ENCODE data around the gene ZKSCAN1.
A peak's percentile ranks its signal among the peaks of the same experiment; 100 is the strongest.

Gene ZKSCAN1

DNA sequence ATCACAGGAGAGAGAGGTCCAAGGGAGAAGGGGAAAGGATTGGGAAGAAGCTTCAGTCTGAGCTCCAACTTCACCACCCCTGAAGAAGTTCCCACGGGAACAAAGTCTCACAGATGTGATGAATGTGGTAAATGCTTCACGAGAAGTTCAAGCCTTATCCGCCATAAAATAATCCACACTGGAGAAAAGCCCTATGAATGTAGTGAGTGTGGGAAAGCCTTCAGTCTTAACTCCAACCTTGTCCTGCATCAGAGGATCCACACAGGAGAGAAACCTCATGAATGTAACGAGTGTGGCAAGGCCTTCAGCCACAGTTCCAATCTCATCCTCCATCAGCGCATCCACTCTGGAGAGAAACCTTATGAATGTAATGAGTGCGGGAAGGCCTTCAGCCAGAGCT lies 18.1 kb downstream of the ZKSCAN1 start:
- H3K27ac ChIP-seq = no peak overlapping the region
- TF ChIP-seq, protein P1, sequence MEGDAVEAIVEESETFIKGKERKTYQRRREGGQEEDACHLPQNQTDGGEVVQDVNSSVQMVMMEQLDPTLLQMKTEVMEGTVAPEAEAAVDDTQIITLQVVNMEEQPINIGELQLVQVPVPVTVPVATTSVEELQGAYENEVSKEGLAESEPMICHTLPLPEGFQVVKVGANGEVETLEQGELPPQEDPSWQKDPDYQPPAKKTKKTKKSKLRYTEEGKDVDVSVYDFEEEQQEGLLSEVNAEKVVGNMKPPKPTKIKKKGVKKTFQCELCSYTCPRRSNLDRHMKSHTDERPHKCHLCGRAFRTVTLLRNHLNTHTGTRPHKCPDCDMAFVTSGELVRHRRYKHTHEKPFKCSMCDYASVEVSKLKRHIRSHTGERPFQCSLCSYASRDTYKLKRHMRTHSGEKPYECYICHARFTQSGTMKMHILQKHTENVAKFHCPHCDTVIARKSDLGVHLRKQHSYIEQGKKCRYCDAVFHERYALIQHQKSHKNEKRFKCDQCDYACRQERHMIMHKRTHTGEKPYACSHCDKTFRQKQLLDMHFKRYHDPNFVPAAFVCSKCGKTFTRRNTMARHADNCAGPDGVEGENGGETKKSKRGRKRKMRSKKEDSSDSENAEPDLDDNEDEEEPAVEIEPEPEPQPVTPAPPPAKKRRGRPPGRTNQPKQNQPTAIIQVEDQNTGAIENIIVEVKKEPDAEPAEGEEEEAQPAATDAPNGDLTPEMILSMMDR (conservative IDR thresholded peaks at IDR 0.05) = no peak

DNA sequence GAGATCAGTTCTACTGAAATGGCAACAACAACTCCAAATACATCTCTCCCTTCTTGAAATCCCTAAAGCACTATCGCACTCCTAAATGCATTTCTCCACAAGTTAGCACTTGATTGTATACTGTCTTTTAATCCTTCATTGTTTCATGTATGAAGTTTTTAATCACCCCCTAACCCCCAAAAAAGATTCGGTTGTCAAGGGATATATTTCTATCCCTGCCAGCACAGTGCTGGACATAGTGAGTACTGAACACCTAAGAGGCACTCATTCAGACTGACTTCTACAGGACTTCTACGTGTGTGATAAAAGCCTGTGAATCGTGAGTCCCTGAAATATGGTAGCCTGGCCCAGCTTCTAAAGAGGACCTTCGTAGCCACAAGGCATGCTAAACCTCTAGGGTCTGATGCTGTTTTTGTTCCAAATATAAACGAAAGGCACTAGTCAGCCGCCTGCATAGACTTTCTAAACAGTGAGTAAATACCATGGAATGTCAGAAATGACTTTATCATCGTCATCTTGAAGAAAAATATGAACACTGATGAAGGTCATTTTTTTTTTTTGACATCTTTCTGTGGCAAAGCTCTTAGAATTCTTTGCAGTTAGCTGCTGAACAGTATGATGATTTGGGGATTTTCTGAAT lies 19.6 kb downstream of the ZKSCAN1 start:
- TF ChIP-seq, protein P1 (conservative IDR thresholded peaks at IDR 0.05) = no peak
- H3K27ac ChIP-seq = no peak overlapping the region

DNA sequence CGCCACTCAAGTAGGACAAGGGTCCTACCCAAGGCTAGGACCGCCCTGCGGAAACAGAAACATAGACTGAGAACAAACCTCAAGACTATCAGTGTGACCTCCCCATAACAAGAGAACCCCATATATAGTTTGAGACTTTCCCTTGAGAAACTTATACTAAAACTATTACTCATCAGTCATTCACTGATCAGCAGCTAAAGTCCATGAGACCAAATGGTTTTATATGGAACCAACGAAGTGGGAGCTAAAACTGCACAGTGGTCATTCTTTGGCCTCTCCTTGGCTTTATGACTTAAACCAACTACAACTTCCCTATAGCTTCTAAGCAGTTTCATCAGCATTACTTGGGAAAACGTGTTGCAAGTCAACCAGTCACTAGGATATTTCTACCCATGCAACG lies 20.5 kb downstream of the ZKSCAN1 start:
- TF ChIP-seq, protein P1 (conservative IDR thresholded peaks at IDR 0.05) = no peak
- no peak overlapping the region for H3K27ac ChIP-seq

DNA sequence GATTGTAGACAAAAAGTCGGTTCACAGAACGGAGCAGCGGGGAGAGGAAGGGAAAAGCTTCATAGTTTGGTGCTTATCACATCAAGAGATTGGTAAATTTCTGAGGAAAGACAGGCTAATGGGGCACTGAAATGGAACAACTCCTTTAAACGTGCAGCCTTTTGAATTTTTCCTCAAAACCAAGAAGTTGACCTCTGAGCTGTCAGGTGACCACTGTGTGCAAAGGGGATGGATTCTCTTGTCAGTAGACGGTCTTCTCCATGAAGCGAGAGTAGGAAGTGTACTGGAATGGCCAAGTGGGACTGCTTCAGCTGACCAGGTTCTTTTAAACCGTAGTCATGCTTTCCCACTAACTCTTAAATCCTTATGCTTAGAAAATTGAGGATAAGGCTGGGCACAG lies 22.9 kb downstream of the ZKSCAN1 start:
- no peak overlapping the region for H3K27ac ChIP-seq
- TF ChIP-seq, protein P1 (conservative IDR thresholded peaks at IDR 0.05) = no peak

DNA sequence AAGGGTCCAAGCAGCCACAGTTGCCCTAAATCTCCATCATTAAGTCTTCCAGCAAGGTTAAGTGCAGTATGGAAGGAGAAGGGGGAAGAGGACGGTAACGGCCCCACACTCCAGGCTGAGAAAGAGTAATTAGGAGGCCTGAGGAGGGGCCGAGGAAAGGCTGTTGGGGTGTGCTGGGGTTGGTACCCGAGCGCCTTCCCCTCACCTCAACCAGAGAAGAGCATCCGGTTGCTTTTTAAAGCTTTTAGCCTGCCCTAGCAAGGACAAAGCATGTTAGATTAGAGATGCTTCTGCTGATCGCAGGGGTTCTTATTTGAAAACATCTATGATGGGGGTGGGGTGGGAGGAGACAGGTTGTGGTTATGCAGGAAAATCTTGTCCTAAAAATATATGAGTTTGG lies 25.2 kb downstream of the ZKSCAN1 start:
- H3K27ac ChIP-seq = no peak overlapping the region; the same call in 1 of the 2 replicates
- TF ChIP-seq, protein P1 (conservative IDR thresholded peaks at IDR 0.05) = no peak

DNA sequence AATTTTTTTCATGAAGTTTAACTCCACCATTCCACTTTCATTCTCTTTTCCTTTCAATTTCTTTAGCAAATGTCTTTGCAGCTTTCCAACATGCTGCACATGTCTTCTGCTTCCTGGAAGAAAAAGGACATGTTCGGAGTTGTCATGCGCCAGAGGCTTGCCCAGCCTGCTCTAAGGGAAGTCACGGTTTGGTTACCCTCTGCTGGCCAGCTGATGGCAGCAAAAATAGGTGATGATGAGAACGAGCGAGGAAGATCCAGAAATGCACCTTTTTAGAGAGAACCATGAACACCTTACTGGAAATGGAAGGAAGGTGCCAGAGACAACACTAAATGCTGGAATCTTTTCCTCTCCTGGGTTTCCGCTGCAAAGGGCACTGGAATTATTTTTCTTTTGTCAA lies 29.3 kb downstream of the ZKSCAN1 start:
- TF ChIP-seq, protein P1 (conservative IDR thresholded peaks at IDR 0.05) = peak; percentile 74
- H3K27ac ChIP-seq = peak overlapping the region; percentile 62

DNA sequence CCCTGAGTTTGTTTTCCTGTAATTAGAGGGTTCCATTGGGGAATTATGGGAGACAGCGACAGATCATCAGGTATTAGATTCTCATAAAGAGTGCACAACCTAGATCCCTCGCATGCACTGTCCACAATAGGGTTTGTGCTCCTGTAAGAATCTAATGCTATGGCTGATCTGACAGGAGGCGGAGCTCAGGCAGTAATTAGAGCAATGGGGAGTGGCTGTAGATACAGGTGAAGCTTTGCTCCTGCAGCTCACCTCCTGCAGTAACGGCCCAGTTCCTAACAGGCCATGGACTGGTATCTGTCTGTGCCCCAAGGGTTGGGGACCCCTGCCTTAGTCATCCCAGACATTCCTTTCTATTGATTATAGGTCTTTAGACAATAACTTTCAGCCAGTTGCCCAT lies 33.3 kb downstream of the ZKSCAN1 start:
- H3K27ac ChIP-seq = peak overlapping the region; percentile 87
- TF ChIP-seq, protein P1 (conservative IDR thresholded peaks at IDR 0.05) = no peak
